Esophagus squamous epithelium (tissue), 5 donors: ENCODE data around the gene MAPRE3. TPM values are rescaled to one million over a fixed set of nuclear protein-coding genes. Genes with fewer than 3 reads are reported as not detected.
"Not testable (repeated sequence)": the region's sequence is repeated elsewhere in the genome, so short reads cannot be mapped to it uniquely, and the experiment has no call there.

Experiments used
- DNase-seq: peaks from one replicate; lab custom pipeline; 2025; lab: John Stamatoyannopoulos, UW
- H3K27ac ChIP-seq, 4 donors: fragments of 200-600 bp; sonication (generic); one replicate each; pipeline ENCODE4 v1.5.1; 2016 to 2019; ENCODE audit warnings: mild to moderate bottlenecking in 1 of 4
- H3K27me3 ChIP-seq, 4 donors: fragments of 200-600 bp; sonication (generic); 1 replicate in 3 of 4; 2 replicates in 1 of 4; pipeline versions ENCODE4 v1.5.1 to v1.6.0; 2017 to 2021; ENCODE audit warnings: antibody characterized with exemption in 1 of 4
- H3K36me3 ChIP-seq, 3 donors: fragments of 200-600 bp; sonication (generic); one replicate each; pipeline ENCODE4 v1.5.1; 2016 to 2019
- H3K4me1 ChIP-seq, 3 donors: fragments of 200-600 bp; sonication (generic); one replicate each; pipeline ENCODE4 v1.5.1; 2017 to 2019
- H3K4me3 ChIP-seq, 4 donors: fragments of 200-600 bp; sonication (generic); 1 replicate in 3 of 4; 2 replicates in 1 of 4; pipeline ENCODE4 v1.5.1; 2016 to 2019; ENCODE audit warnings: mild to moderate bottlenecking in 2 of 4, moderate library complexity in 1 of 4
- H3K9me3 ChIP-seq, 3 donors: fragments of 200-600 bp; sonication (generic); one replicate each; pipeline ENCODE4 v1.5.1; 2016 to 2019
- CTCF ChIP-seq, 6 experiments: fragments of 450-650 bp in 4 of 6; fragments of 200-600 bp in 2 of 6; sonication (generic) in 2 of 6; IDR thresholded peaks; one replicate each; pipeline ENCODE4 v1.5.1; 2016 to 2019; ENCODE audit warnings: antibody characterized with exemption in 6 of 6, mild to moderate bottlenecking in 4 of 6, moderate library complexity in 4 of 6
- POLR2A ChIP-seq, 4 donors: fragments of 450-650 bp; IDR thresholded peaks; one replicate each; pipeline ENCODE4 v1.6.1; 2017; ENCODE audit warnings: antibody characterized with exemption in 4 of 4, mild to moderate bottlenecking in 4 of 4, moderate library complexity in 3 of 4
- WGBS, 2 donors: methylation state at CpG; one replicate each; pipeline ENCODE4 v1.1.5; 2018; 5-methylcytosine and 5-hydroxymethylcytosine counted together
- intact Hi-C: fragments of 100-400 bp; cut with DNase I; formaldehyde crosslinking; loops from one replicate; pipeline ENCODE4 v1.15.0; 2022
- total RNA-seq, 4 donors: library from RNA; depleted of rRNA; stranded (reverse); fragments of >200 nt; gene quantifications; one replicate each; pipeline ENCODE4 v1.1.0, GENCODE V29; 2016
- donor health status: DM: yes; HTN: yes; CAD: no.

Gene MAPRE3
- total RNA-seq, 4 donors from 2014 or later, result 4.4 to 7.6 (median 5.2) TPM

GRCh38 chr2:27074738-27075565 lies 104.5 kb downstream of the MAPRE3 start:
- no peak for DNase-seq
- WGBS, 2 donors, result 47 to 66% methylated on average over 4 of the region's 4 CpGs
- peak overlapping the region in 3 of 4 donors; percentile 69 to 98 (median 92) for H3K27ac ChIP-seq
- no peaks in the 10 kb centered on the region for H3K9me3 ChIP-seq
- H3K4me3 ChIP-seq, result no peak overlapping the region
- no peak for TF ChIP-seq CTCF (IDR thresholded peaks at IDR 0.05)
- TF ChIP-seq POLR2A (IDR thresholded peaks at IDR 0.05), result no peak
- H3K36me3 ChIP-seq, result peaks cover 0 to 3% (median 0%) of the 10 kb centered on the region in 3 donors
- no peaks in the 10 kb centered on the region for H3K27me3 ChIP-seq
- H3K4me1 ChIP-seq, result peaks cover 9 to 85% (median 38%) of the 10 kb centered on the region in 3 donors
- intact Hi-C loops, result no loop called here

- H3K9me3 ChIP-seq, H3K4me3 ChIP-seq, intact Hi-C loops, H3K27me3 ChIP-seq, DNase-seq, H3K36me3 ChIP-seq: not testable (repeated sequence)
- 73% methylated on average over 6 of the region's 6 CpGs for WGBS, 2 donors
- Histone ChIP-seq H3K4me1 (peaks cover 6 to 85% (median 32%) of the 10 kb centered on the region in 3 donors), H3K27ac (peak overlapping the region in 3 of 4 donors; percentile 29 to 98 (median 92))
These were observed 105.1 kb downstream of the MAPRE3 start for GRCh38 chr2:27075566-27075871.

GRCh38 chr2:27076323-27076722 lies 105.9 kb downstream of the MAPRE3 start:
- intact Hi-C loops, result no loop called here
- TF ChIP-seq CTCF (IDR thresholded peaks at IDR 0.05), result no peak
- TF ChIP-seq POLR2A (IDR thresholded peaks at IDR 0.05), result no peak
- Histone ChIP-seq H3K9me3 (no peaks in the 10 kb centered on the region), H3K4me1 (peaks cover 11 to 87% (median 39%) of the 10 kb centered on the region in 3 donors), H3K4me3 (no peak overlapping the region), H3K36me3 (no peaks in the 10 kb centered on the region), H3K27me3 (no peaks in the 10 kb centered on the region), H3K27ac (peak overlapping the region in 3 of 4 donors; percentile 29 to 98 (median 83))
- WGBS, 2 donors, result 69 to 79% methylated on average over 4 of the region's 4 CpGs
- DNase-seq, result no peak

Other genes with a start within 250 kb of the MAPRE3 start
- 10 to 100 TPM; 39.6 to 61.4 (median 48.0) TPM for gene SLC35F6, start 206.4 kb upstream of the MAPRE3 start, total RNA-seq
- 10 to 100 TPM in 1 of 4 donors, 1 to 10 TPM in 3; 3.4 to 12.4 (median 5.0) TPM for gene CENPA, start 184.6 kb upstream of the MAPRE3 start, total RNA-seq
- gene DPYSL5, start 122.5 kb upstream of the MAPRE3 start, total RNA-seq, result not detected
- gene TMEM214, start 62.3 kb downstream of the MAPRE3 start, total RNA-seq, result 10 to 100 TPM; 15.7 to 34.5 (median 32.1) TPM
- gene AGBL5, start 81.0 kb downstream of the MAPRE3 start, total RNA-seq, result 10 to 100 TPM in 2 of 4 donors, 1 to 10 TPM in 2; 4.7 to 12.4 (median 9.6) TPM
- gene OST4, start 101.0 kb downstream of the MAPRE3 start, total RNA-seq, result 100 to 1,000 TPM; 149 to 242 (median 193) TPM
- 10 to 100 TPM in 2 of 4 donors, 1 to 10 TPM in 2; 6.2 to 27.8 (median 9.9) TPM for gene EMILIN1, start 108.0 kb downstream of the MAPRE3 start, total RNA-seq
- 1 to 10 TPM; 1.3 to 1.9 (median 1.4) TPM for gene KHK, start 116.1 kb downstream of the MAPRE3 start, total RNA-seq
- 1 to 10 TPM; 2.6 to 6.1 (median 3.9) TPM for gene CGREF1, start 148.5 kb downstream of the MAPRE3 start, total RNA-seq
- gene ABHD1, start 153.2 kb downstream of the MAPRE3 start, total RNA-seq, result not detected
- 10 to 100 TPM; 45.5 to 77.9 (median 53.9) TPM for gene PREB, start 164.0 kb downstream of the MAPRE3 start, total RNA-seq
- gene PRR30, start 168.8 kb downstream of the MAPRE3 start, total RNA-seq, result not detected
- gene TCF23, start 178.4 kb downstream of the MAPRE3 start, total RNA-seq, result not detected
- 100 to 1,000 TPM in 2 of 4 donors, 10 to 100 TPM in 2; 57.1 to 124 (median 91.0) TPM for gene ATRAID, start 241.4 kb downstream of the MAPRE3 start, total RNA-seq
- gene SLC5A6, start 241.6 kb downstream of the MAPRE3 start, total RNA-seq, result 10 to 100 TPM; 13.5 to 38.6 (median 23.2) TPM
- gene CAD, start 246.7 kb downstream of the MAPRE3 start, total RNA-seq, result 10 to 100 TPM; 17.6 to 34.5 (median 22.0) TPM